HG02759 (cell line): Measurements from ENCODE around the gene SLC25A44.
A peak's percentile ranks its signal among the peaks of the same experiment; 100 is the strongest.

ENCODE experiments used
- ATAC-seq: cut with Tn5 transposase; IDR thresholded peaks from one replicate; pipeline ENCODE4 v1.9.1; 2021; ENCODE audit warnings: mild to moderate bottlenecking, moderate library complexity; ENCODE audit not compliant: unreplicated experiment

SLC25A44 gene, protein sequence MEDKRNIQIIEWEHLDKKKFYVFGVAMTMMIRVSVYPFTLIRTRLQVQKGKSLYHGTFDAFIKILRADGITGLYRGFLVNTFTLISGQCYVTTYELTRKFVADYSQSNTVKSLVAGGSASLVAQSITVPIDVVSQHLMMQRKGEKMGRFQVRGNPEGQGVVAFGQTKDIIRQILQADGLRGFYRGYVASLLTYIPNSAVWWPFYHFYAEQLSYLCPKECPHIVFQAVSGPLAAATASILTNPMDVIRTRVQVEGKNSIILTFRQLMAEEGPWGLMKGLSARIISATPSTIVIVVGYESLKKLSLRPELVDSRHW

DNA sequence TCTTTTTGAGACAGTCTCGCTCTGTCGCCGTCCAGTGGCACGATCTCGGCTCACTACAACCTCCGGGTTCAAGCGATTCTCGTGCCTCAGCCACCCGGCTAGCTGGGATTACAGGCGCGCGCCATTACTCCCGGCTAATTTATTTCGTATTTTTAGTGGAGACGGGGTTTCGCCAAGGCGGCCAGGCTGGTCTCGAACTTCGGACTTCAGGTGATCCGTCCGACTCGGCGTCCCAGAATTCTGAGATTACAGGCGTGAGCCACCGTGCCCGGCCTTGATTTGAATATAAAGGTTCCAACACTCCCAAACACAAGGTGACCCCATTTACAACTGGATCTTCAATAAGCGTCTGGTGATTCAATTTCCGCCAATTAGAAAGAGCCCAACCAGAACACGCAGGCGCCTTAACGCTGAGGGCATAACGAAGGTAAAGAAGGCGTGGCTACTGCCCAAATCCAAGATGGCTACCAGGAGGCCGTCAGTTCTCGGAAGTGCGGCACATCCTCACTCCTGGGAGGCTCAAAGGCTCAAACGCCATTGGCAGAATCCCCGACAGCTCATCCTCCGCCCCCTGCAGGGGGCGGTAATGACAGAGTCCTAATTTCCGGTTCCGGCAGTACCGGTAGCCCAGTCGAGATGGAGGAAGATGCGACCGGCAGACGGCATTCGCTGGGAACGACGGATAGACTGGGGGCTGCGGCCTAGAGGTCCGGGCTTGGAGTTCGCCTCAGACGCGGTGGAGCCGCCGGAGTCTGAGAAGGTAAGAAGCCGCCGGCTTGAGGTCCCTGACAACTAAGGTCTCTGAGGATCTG lies at the start of gene SLC25A44:
Gene SLC25A44, plus strand, starts transcription at position 617 of the 812 bp plus-strand sequence. CDS start 5,744 bp downstream, outside the sequence.
- peak; percentile 96 for ATAC-seq

DNA sequence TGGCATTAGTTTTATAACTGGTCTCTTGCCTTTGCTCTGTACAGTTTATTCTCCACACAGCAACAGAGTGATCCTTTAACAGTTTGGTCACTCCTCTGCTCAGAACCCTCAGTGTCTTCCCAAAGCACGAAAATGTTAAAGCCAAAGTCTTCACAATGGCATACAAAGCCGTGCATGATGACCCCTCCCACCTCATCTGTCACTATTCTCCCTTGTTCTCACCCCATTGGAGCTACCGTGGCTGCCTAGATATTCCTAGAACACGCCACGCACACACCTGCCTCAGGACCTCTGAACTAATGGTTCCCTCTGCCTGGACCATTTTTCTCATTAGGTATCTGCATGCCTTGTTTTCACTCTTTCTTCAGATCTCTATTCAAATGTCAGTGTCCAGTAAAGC lies 49.2 kb upstream of the SLC25A44 start:
- no peak for ATAC-seq

DNA sequence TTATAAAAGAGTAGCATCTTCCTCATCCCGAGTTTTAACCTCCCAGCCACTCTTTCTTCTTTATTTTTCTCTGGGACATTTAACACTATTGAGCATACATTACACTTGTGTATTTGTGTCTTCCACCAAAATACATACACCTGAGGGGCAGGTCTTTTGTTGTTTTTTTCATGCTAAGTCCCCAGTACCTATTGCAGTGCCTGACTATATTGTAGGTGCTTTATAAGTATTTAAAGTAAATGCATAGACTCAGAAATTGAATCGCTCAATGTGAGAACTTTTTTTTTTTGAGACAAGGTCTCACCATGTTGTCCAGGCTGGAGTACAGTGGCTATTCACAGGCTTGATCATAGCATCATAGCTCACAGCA lies 48.3 kb upstream of the SLC25A44 start:
- ATAC-seq, result no peak

DNA sequence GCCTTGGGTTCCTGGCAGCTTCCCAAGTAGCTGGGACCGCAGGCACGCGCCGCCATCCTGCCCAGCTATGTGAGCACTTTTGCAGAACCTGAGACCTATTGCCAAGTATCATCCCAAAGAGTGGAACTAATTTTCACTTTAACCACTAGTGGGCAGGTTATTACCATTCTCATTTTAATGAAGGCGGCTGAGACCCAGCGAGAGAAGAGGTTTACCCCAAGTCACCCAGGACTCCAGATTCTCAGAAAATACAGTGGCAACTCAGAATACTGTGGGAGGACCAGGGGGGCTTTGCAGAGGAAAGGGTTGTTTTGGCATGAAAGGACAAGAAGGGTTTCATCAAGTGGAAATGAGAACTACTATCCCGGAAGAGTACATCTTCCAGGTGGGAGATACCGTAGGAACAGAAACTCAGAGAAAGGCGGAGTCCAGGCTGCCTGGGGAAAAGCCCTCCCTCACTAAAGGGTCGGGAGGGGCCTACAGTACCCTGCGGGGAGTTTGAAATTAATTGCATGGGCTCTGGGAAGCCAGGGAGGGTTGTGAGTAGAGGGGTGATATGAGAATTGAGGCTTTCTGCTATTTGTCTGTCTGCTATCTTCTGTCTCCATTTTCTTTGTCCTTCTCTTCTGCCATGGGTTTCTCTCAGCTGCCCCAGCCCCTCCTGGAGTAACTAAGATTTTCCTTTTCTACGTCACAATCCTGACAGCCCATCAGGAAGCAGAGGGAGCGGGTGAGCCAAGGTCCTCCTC lies 47.7 kb upstream of the SLC25A44 start:
- ATAC-seq, result no peak

DNA sequence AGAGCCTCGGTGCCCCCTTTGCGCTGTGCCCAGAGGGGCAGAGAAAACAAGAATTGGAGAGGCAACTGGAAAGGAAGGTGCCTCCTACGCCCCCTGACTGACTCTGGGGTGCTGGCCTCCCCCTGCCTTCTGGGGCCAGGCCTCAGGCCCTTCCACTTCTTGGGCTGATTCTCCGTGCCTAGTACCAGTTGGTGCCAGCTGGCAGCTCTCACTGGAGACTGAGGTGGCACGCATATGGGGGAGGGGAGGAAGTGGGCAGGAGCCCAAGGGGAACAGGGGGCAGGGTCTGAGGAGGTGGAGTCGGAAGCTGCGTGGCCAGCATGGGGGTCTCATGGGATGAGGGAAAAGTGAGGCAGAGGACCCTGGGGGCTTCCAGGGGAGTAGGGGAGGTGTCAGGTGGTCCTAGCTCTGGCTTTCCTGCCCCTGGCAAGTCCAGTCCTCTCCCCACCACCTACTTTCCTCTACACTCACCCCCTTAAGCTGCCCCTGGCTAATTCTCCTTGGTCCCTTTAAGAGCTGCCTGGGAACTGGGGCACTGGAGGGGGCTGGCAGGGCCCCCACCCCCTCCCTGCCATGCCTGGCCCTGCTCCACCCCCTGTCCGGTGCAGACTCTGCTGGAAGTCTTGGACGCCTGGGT lies 47.0 kb upstream of the SLC25A44 start:
- no peak for ATAC-seq

DNA sequence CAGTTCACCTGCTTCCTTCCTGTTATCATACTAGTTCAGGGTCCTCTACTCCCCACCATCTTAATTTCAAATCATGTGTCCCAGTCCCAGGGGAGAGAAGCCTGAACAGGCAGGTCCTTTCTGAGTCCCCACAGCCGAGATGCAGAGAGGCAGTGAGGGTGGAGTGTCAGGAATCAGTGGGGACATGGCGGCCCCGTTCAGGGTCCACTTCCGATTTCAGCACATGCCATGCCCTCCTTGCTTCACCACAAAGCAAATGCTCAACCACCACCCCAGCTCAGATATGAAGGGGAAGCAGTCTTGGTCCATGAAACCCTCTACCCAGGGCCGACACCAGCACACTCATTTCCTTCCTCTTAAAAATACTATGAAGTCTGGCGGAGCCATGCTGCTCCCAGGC lies 45.7 kb upstream of the SLC25A44 start:
- no peak for ATAC-seq

DNA sequence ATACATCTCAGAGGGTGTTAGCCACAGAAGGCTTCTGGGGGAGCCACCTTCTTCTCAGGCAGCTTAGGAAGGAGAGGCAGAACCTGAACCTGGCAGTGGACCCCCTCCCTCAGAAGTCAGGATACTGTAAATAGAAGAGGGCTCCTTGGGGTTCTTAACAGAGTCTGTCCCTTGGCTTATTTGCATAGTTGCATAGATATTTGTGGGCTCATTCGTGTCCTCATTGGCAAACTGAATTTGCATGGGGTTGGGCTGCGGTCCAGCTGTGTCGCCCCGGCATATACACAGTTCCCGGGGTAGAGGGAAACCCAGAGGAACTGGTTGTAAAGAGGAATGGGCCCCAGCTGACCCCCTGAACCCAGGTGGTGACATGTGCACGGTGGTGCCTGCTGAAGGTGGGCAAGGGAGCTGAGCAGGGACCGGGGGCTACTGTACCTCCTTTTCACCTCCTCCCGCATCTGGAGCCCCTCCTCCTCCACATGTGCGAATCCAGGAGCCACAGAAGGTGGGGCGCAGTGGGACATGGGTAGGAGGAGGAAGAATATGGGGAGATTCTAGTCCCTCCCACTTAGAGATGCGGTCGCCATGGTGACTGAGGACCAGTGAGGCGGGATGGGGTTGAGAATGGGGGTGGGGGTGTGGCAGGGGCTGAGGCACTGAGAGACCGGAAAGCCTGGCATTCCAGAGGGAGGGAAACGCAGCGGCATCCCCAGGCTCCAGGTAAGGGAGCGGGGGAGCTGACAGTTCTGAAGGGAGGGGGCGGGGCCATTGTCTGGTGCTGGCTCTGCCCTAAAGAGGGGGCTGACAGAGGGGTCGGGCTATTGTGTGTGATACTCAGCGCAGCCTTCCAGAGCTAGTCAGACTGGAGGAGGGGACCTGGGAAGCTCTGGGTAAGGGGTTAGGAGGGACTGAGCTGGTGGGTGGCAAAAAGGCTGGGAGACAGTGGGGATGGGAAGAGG lies 44.3 kb upstream of the SLC25A44 start:
- ATAC-seq, result peak; percentile 54

DNA sequence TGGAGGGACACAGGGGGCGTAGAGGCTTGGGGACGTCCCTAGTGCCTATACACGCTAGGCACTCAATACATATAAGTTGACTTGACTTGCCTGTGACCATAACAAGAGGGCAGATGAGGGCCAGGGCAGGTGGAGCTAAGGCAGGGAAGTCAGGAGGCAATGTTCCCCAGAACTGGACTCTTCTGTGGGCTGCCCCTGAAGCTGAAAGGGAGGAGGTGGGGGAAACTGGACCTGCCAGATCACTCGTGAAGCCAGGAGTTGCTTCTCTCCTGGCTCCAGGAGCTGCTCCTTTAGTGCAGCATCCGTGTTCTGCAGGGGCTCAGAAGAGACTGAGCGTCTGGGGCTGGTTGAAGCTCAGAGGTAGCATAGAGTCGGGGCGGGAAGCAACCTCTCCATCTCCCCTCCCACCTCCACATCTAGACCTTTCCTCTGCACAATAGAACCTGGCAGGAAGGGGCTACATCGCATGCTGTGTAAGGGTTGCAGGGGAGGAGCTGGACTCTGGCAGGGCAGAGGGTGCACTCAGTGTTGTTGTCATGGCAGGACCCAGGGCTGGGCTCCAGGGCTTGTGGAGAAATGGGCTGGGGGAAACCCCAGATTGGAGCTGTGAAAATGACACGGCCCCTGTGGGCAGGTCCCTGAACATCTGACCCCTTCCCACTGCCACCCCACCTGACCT lies 43.4 kb upstream of the SLC25A44 start:
- no peak for ATAC-seq

DNA sequence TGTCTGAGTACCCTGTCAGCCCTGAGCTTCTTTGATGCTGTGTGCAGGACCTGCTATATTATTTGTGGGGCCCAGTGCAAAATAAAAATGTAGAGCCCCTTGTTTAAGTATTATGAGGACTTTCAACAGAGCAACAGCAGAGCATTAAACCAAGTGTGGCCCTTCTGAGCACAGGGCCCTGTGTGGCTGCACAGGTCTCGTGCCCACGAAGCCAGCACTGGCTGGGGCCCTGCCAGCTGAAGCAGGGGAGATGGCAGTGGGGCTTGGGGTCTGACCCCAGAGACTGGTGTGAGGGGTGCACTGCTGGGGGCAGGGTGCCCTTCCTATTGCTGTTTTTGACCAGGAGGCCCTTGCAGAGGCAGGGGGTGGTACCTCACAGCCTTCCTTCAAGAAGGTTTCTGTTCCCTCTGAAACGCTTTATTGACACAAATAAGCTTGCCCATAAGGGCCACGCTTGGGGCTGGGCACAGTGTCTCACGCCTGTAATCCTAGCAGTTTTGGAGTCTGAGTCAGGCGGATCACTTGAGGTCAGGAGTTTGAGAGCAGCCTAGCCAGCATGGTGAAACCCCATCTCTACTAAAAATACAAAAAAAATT lies 42.7 kb upstream of the SLC25A44 start:
- no peak for ATAC-seq

DNA sequence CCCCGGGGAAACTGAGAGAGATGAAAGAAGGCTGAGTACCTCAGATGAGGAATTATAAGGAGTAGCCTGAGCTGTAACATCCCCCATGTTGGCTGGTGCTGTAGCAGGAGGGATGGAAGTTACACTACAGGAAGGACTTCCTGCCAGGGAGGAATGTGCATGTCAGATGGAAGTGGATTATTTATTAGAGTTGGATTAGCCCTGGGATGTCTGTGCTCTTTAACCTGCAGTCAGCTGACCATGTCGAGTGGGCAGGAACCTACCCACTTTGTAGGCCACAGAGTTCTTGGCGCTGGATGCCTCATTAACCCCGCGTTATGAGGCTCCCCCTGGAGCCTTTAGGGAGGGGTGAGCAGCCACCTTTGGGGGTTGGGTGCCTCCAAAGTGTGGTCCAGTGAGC lies 41.3 kb upstream of the SLC25A44 start:
- ATAC-seq, result no peak

DNA sequence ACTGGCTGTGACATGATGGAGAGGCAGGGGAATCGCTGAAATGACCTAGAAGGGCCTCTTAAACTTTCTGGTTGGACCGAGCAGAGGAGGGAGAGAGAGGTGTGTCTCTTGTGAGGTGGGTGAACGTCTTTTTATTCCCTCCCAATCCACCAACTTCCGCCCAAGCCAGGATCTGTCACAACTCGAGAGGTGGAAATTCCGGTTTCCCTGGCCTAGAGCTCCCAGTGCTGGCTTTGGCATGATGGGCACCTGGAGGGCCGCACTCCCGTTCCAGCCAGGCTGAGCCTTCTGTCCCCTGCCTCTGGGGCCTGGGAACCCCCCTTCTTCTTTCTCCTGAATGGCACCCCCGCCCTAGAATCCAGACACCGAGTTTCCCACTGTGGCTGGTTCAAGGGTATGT lies 40.5 kb upstream of the SLC25A44 start, which contains the start of gene SEMA4A:
Gene SEMA4A, plus strand, starts transcription at position 224 of the 400 bp plus-strand sequence. CDS start 994 bp downstream, outside the sequence.
- ATAC-seq, result no peak

DNA sequence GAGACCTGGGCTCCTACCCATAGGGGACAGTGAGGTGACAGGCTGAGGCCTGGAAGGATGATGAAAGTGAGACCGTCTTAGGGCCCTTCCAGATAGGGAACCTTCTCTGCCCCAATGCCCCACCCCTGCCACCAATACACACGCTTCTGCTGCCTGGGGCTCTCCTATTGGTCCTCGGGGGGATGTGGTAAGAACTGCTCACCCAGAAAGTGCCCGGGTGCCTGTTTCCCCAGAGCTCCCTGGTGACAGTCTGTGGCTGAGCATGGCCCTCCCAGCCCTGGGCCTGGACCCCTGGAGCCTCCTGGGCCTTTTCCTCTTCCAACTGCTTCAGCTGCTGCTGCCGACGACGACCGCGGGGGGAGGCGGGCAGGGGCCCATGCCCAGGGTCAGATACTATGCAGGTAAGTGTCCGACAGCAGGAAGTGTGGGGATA lies 39.6 kb upstream of the SLC25A44 start:
- peak; percentile 66 for ATAC-seq

DNA sequence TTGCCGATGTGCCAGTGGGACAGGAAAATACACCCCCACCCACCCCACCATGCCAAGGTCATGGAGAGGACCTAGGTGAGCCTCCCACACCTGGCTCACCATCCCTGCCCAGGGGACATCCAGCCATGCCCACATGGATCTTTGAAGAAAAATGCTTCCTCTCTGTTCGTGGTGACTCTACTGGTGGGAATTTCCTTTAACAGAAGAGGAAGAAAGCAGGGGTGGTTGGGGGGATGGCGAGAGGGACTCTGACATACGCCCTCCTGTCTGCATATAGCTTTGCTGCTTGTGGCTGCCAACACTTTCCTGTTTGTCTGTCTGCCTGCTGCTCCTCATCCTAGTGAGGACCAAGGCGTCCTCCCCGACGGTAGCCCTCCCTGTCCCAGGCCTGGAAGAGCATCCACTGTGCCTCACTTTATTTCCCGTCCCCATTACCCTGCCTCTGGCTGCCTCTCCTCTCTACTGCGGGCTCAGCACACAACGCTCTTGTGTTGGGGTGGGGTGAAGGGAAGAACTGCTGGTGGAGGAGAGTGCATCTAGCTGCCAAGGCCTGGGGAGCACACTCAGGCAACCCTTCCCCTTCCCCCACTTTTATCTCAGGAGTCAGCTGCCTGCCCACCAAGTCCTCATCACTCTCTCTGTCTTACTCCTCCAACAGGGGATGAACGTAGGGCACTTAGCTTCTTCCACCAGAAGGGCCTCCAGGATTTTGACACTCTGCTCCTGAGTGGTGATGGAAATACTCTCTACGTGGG lies 38.0 kb upstream of the SLC25A44 start:
- ATAC-seq, result no peak

DNA sequence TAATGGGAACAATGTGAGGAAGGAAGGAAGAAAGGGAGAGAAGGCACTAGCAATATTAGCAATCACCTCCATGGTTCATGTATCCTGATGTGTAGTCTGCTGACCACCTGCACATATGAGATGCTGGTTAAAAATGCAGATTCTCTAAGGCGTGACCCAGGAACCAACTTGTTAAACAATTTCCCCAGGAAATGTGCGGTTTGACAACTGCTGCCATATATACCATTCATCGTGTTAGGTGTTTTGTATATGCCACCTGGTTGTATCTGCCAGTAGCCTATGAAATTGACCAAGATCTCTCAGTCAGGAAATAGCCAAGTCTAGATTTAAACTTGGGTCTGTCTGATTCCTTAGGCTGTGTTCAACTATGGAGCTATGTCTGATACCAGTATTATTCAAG lies 36.4 kb upstream of the SLC25A44 start:
- no peak for ATAC-seq

DNA sequence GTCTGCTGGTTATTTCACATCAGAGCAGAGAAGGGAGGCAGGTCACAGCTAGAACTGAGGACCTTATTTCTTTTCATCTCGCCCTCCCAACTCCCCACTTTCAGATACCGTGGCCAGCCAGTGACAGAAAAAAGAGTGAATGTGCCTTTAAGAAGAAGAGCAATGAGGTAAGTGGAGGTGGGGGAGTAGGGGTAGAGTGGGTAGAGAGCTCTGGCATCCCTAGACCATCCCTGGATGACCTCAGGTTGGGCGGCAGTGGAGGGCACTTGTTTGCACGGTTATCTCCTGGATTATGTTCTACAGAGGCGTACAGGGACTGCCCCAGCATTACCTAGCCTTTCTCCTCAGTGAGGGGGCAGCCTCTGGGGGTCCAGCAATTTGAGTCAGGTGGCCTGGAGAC lies 35.9 kb upstream of the SLC25A44 start:
- ATAC-seq, result no peak

DNA sequence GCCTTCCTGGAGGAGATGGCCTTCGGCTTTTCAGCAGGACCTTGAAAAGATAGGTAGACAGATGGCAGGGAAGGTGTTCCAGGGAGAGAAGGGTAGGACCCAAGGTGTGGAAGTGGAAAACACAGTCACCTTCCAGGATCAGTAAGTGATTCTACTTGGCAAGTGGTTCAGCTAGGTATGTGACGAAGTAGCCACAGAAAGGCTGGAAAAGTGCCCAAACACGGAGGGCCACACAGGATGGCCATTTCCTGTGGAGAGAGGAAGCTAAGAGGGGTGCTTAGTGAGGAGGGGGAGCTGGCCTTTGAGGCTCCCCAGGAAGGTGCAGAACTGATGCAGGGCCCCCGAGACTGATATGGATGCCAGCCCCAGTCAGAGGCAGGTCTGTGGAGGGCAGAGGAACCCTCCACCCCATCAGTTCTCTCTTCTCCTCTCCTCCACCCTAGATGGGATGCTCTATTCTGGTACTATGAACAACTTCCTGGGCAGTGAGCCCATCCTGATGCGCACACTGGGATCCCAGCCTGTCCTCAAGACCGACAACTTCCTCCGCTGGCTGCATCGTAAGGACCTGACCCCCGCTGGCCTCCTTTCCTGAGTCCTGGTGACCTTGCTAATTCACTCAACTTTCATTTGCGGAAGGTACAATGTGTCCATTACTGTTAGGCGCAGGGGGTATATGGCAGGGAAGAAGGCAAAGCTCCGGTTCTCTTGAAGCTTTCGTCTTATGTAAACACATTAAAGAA lies 33.7 kb upstream of the SLC25A44 start:
- no peak for ATAC-seq

DNA sequence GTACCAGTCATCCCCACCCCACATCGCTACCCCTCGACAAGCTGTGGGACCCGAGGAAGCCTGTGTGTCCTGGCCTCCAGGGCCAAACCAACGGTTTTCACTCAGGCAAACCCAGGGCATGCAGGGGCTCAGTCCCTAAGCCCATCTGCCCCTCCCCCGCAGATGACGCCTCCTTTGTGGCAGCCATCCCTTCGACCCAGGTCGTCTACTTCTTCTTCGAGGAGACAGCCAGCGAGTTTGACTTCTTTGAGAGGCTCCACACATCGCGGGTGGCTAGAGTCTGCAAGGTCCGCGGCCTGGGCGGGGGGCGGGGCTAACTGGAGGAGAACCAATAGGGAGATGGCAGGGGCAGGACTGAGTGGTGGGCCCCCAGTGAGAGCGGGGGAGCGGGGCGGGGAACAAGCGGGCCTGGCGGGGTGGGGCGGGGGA lies 33.1 kb upstream of the SLC25A44 start:
- ATAC-seq, result no peak
